PC-9 (cell line): Measurements from ENCODE around the gene ATG4D. TPM values are rescaled to one million over a fixed set of nuclear protein-coding genes. Genes with fewer than 3 reads are reported as not detected.

ENCODE experiments used
- Bru-seq: library from RNA; stranded (reverse); fragments of 400-500 nt; gene quantifications from one replicate; lab custom pipeline; 2021; lab: Mats Ljungman, UMichigan
- BruChase-seq, 2 experiments: library from RNA; stranded (reverse); fragments of 400-500 nt; gene quantifications; one replicate each; lab custom pipeline; 2021; lab: Mats Ljungman, UMichigan
- BruUV-seq: library from RNA; stranded (reverse); fragments of 400-500 nt; replicated peaks from 2 replicates; lab custom pipeline; 2021; lab: Mats Ljungman, UMichigan
- CTCF ChIA-PET: fragments of 300-600 bp; sonication (Branson Sonifier 250); formaldehyde crosslinking; loops from one replicate; lab custom pipeline; 2022; ENCODE audit warnings: antibody characterized with exemption; lab: Charles Lee
- POLR2A ChIA-PET: fragments of 300-600 bp; sonication (Branson Sonifier 250); formaldehyde crosslinking; loops from one replicate; lab custom pipeline; 2022; ENCODE audit warnings: antibody characterized with exemption; ENCODE audit not compliant: unreplicated experiment; lab: Charles Lee
- DNase-seq, 2 experiments: peaks; one replicate each; pipeline versions ENCODE4 v3.0.0 to v3.0.0-alpha.2; 2015 to 2022; ENCODE audit warnings: mixed read lengths in 1 of 2
- H2AFZ ChIP-seq: fragments of 200-600 bp; sonication (generic); 2 replicates; pipeline ENCODE4 v1.8.1; 2017; ENCODE audit warnings: antibody characterized with exemption
- H3F3A ChIP-seq: fragments of 200-600 bp; sonication (generic); 2 replicates; pipeline ENCODE4 v1.8.1; 2017; ENCODE audit warnings: antibody characterized with exemption, mild to moderate bottlenecking, low read depth; ENCODE audit not compliant: insufficient read depth
- H3K27ac ChIP-seq: fragments of 200-600 bp; sonication (generic); 2 replicates; pipeline ENCODE4 v1.6.1; 2016; ENCODE audit warnings: mixed run types
- H3K27me3 ChIP-seq: fragments of 200-600 bp; sonication (generic); 2 replicates; pipeline ENCODE4 v1.6.1; 2016; ENCODE audit warnings: low read depth, mixed run types; ENCODE audit not compliant: insufficient read depth
- H3K36me3 ChIP-seq: fragments of 200-600 bp; sonication (generic); 2 replicates; pipeline ENCODE4 v1.6.1; 2016; ENCODE audit warnings: low read depth, mixed run types
- H3K4me1 ChIP-seq: fragments of 200-600 bp; sonication (generic); replicated peaks from 2 replicates; pipeline ENCODE4 v1.6.1; 2016; ENCODE audit warnings: mixed run types; ENCODE audit not compliant: insufficient read depth
- H3K4me2 ChIP-seq: fragments of 200-600 bp; sonication (generic); 2 replicates; pipeline ENCODE4 v1.6.1; 2017; ENCODE audit warnings: mixed run types
- H3K4me3 ChIP-seq: fragments of 200-600 bp; sonication (generic); 2 replicates; pipeline ENCODE4 v1.6.1; 2016; ENCODE audit warnings: mixed run types
- H3K79me2 ChIP-seq: fragments of 200-600 bp; sonication (generic); 2 replicates; pipeline ENCODE4 v1.6.1; 2017; ENCODE audit warnings: low read depth, mixed run types
- H3K9me2 ChIP-seq: fragments of 200-600 bp; sonication (generic); 2 replicates; pipeline ENCODE4 v1.8.1; 2017; ENCODE audit warnings: mild to moderate bottlenecking; ENCODE audit not compliant: insufficient read depth
- H3K9me3 ChIP-seq: fragments of 200-600 bp; sonication (generic); 2 replicates; pipeline ENCODE4 v1.8.1; 2016; ENCODE audit warnings: low read depth; ENCODE audit not compliant: insufficient read depth
- H4K20me1 ChIP-seq: fragments of 200-600 bp; sonication (generic); 2 replicates; pipeline ENCODE4 v1.8.1; 2017; ENCODE audit not compliant: insufficient read depth
- EZH2 ChIP-seq: fragments of 200-600 bp; sonication (generic); IDR thresholded peaks from 2 replicates; pipeline ENCODE4 v1.8.0; 2017; ENCODE audit warnings: antibody characterized with exemption, low read depth
- intact Hi-C: fragments of 100-400 bp; cut with micrococcal nuclease; formaldehyde crosslinking; loops from one replicate; pipeline ENCODE4 v1.10.0; 2022; ENCODE audit not compliant: unreplicated experiment
- long read RNA-seq: library from polyadenylated mRNA; stranded (forward); transcript quantifications from one replicate; pipeline ENCODE4 v2.0.0, GENCODE V29; 2022
- total RNA-seq: library from RNA; stranded (reverse); gene quantifications from 2 replicates; pipeline ENCODE4 v1.2.3, GENCODE V29; 2021
- TF ChIP-seq, protein P1 (sequence below): fragments of 200-600 bp; sonication (generic); conservative IDR thresholded peaks from 2 replicates; pipeline ENCODE4 v1.6.1; 2017; ENCODE audit warnings: mixed run types, antibody characterized with exemption, mild to moderate bottlenecking, moderate library complexity

ATG4D gene
- total RNA-seq = 33.1 and 40.2 TPM in 2 replicates
- Bru-seq, nascent RNA = percentile 61 among the genes with signal in this experiment
- BruChase-seq, experiment 1, labeled RNA remaining after a 2-hour chase = percentile 53 among the genes with signal in this experiment
- percentile 77 among the genes with signal in this experiment for BruChase-seq, experiment 2, labeled RNA remaining after a 6-hour chase
- long read RNA-seq, transcript ATG4D-201 (10 exons, 1,949 nt) = major isoform, 41 of 61 reads
- long read RNA-seq, transcript ATG4D-204 (10 exons, 1,752 nt) = minor isoform, 8 of 61 reads
- long read RNA-seq, partial matches to known transcripts = 2 of 61 reads
- long read RNA-seq, other reads (novel, unspliced or antisense) = 10 of 61 reads

DNA sequence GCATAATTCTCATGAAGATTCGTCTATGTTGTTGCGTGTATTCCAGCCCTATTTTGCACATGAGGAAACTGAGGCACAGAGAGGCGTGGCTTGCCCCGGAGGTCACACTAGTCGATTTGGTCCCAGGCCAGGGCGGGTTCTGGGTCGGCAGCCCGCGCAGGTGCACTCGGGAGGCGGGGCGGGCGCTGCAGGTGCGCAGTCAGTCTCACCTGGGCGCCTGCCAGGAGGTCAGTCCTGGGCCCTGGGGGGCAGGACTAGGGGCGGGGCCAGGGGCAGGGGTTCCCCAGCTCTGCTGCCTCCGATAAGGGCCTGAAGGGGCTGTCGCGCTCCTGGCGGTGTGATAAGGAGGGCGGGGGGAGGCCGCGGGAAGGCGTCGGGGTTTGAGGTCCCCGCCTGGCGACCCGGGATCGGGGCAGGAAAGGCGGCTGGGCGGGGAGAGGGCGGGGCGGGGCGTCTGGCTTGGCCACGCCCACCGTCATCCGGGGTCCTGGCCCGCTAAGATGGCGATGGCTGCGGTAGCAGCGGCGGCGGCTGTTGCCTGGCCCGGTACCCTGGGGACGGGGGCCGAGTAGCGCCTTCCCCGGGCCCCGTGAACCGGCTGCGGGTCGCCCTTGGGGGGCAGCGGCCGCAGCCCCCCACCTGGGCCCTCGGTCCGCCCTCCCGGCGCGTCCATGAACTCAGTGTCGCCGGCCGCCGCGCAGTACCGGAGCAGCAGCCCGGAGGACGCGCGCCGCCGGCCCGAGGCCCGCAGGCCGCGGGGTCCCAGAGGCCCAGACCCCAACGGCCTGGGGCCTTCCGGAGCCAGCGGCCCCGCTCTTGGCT is at the start of gene ATG4D:
Gene ATG4D (plus strand): TSS at position 485 of the 822 bp plus-strand sequence. CDS start 187 bp downstream, at position 672.
- POLR2A ChIA-PET = interaction anchor here (0.6 to 0.7 kb wide), 2 partner anchors 18 to 21 kb away, joined by 9 to 17 read pairs; no protein-coding TSS in a partner anchor
- Histone ChIP-seq H3K4me1 (peaks cover 6% of the 10 kb centered on the region; the same call in 1 of the 2 replicates), H3K36me3 (no peaks in the 10 kb centered on the region), H4K20me1 (no peaks in the 10 kb centered on the region), H3K27me3 (no peaks in the 10 kb centered on the region), H3K4me2 (peak within 1 kb of the TSS; percentile 76), H3F3A (no peaks in the 10 kb centered on the region; the same call in 1 of the 2 replicates), H3K9me3 (no peaks in the 10 kb centered on the region), H3K79me2 (peaks cover 10% of the 10 kb centered on the region), H3K4me3 (peak within 1 kb of the TSS; percentile 82), H3K27ac (no peak within 1 kb of the TSS), H3K9me2 (no peaks in the 10 kb centered on the region), H2AFZ (peak within 1 kb of the TSS; percentile 78)
- CTCF ChIA-PET = no interaction called here
- TF ChIP-seq, protein P1, sequence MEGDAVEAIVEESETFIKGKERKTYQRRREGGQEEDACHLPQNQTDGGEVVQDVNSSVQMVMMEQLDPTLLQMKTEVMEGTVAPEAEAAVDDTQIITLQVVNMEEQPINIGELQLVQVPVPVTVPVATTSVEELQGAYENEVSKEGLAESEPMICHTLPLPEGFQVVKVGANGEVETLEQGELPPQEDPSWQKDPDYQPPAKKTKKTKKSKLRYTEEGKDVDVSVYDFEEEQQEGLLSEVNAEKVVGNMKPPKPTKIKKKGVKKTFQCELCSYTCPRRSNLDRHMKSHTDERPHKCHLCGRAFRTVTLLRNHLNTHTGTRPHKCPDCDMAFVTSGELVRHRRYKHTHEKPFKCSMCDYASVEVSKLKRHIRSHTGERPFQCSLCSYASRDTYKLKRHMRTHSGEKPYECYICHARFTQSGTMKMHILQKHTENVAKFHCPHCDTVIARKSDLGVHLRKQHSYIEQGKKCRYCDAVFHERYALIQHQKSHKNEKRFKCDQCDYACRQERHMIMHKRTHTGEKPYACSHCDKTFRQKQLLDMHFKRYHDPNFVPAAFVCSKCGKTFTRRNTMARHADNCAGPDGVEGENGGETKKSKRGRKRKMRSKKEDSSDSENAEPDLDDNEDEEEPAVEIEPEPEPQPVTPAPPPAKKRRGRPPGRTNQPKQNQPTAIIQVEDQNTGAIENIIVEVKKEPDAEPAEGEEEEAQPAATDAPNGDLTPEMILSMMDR = no peak
- no peak for TF ChIP-seq EZH2
- DNase-seq = peak; percentile 87 to 95
- no TSS peak for BruUV-seq
- intact Hi-C loops = loop anchor here (5.0 kb wide), 1 partner anchor 41 kb away; the partner anchor contains the start of gene KEAP1

GRCh38 chr19:10497371-10497770 is 46.3 kb upstream of the ATG4D start:
- Histone ChIP-seq H3K4me2 (no peak overlapping the region), H3K79me2 (peaks cover 86% of the 10 kb centered on the region), H3K9me3 (no peaks in the 10 kb centered on the region), H3K4me3 (no peak overlapping the region), H3K9me2 (no peaks in the 10 kb centered on the region), H3K36me3 (peaks cover 41% of the 10 kb centered on the region), H4K20me1 (peaks cover 61% of the 10 kb centered on the region), H3K27me3 (no peaks in the 10 kb centered on the region), H3K27ac (no peak overlapping the region), H2AFZ (no peak overlapping the region), H3K4me1 (peaks cover 16% of the 10 kb centered on the region), H3F3A (peaks cover 44% of the 10 kb centered on the region)
- no peak for DNase-seq
- POLR2A ChIA-PET = no interaction called here
- no TSS peak for BruUV-seq
- no peak for TF ChIP-seq EZH2
- TF ChIP-seq, protein P1 = no peak
- intact Hi-C loops = no loop called here
- CTCF ChIA-PET = no interaction called here

GRCh38 chr19:10499550-10500246 is 44.0 kb upstream of the ATG4D start:
- H4K20me1 ChIP-seq = peaks cover 42% of the 10 kb centered on the region
- no peak overlapping the region for H2AFZ ChIP-seq
- no peaks in the 10 kb centered on the region for H3K9me3 ChIP-seq
- peaks cover 79% of the 10 kb centered on the region for H3K79me2 ChIP-seq
- peaks cover 31% of the 10 kb centered on the region for H3K36me3 ChIP-seq
- TF ChIP-seq, protein P1 = no peak
- H3K4me1 ChIP-seq = peaks cover 16% of the 10 kb centered on the region
- intact Hi-C loops = loop anchor here (5.0 kb wide), 1 partner anchor 43 kb away; the partner anchor contains the start of gene ATG4D
- H3K27me3 ChIP-seq = no peaks in the 10 kb centered on the region
- no peak overlapping the region for H3K4me2 ChIP-seq
- CTCF ChIA-PET = no interaction called here
- H3K27ac ChIP-seq = no peak overlapping the region
- H3K4me3 ChIP-seq = no peak overlapping the region
- peaks cover 48% of the 10 kb centered on the region; the same call in 1 of the 2 replicates for H3F3A ChIP-seq
- no TSS peak for BruUV-seq
- DNase-seq = no peak
- POLR2A ChIA-PET = interaction anchor here (0.7 kb wide), 1 partner anchor 38 kb away, joined by 3 read pairs; no protein-coding TSS in a partner anchor
- H3K9me2 ChIP-seq = no peaks in the 10 kb centered on the region
